ENCODE results near the gene BRD1.
"Not testable (repeated sequence)": the region's sequence is repeated elsewhere in the genome, so short reads cannot be mapped to it uniquely, and the experiment has no call there.

BRD1 gene

DNA sequence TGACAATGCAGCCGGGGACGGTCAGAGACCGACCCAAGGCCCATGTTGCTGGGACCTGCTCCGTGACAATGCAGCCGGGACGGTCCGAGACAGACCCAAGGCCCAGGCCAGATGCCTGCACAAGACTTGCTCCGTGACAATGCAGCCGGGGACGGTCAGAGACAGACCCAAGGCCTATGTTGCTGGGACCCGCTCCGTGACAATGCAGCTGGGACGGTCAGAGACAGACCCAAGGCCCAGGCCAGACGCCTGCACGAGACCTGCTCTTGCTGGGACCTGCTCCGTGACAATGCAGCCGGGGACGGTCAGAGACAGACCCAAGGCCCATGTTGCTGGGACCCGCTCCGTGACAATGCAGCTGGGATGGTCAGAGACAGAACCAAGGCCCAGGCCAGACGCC lies 45.8 kb downstream of the BRD1 start:
- not testable (repeated sequence) for DNase-seq

DNA sequence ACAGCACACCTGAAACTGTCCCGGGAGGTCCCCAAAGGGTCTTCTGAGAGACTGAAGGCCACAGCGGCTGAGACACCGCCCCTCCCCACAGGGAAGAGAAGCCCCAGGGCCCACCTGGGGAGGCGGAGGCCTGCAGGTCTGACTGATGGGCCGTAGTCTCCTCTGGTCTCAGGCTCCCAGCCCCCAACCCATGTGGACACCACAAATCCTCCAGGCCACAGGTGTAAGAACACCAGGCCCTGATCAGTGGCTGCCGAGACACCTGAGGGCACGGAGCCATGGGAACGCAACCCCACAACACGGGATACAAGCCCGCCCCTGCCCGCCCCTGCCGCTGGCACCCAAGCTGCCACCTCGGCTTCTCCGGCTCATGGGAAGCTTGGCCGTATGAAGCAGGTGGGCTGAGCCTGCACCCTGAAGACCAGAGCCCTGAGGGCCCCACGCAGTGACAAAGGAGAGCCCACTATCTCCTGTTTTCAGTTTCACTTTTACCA lies 46.3 kb downstream of the BRD1 start:
- no peak for DNase-seq

DNA sequence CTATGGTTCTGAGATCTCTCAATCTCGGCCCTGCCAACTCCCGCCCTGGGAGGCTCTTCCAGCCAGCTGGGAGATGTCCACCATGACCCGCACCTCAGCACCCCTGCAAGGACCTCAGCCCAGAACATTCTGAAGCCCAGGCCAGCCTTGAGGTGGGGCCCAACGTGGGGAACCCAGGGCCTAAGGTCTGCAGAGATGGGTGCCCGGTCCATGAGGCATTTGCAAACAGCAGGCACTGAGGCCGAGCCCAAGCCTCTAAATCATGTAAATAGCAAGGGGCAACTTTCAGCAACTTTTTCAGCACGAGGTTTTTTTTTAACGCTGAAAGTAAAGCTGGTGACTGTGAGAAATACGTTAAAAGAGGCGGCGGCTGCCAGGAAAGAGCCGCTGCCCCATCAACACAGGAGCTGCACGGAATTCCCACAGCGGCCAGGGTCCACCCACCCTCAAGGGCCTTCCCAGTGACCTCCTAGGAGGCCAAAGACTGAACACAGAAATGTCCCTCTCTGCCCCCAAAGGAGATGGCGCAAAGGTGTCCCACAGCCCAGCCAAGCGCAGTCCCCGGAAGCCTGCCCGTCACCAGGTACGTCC lies 46.9 kb downstream of the BRD1 start:
- no peak for DNase-seq

DNA sequence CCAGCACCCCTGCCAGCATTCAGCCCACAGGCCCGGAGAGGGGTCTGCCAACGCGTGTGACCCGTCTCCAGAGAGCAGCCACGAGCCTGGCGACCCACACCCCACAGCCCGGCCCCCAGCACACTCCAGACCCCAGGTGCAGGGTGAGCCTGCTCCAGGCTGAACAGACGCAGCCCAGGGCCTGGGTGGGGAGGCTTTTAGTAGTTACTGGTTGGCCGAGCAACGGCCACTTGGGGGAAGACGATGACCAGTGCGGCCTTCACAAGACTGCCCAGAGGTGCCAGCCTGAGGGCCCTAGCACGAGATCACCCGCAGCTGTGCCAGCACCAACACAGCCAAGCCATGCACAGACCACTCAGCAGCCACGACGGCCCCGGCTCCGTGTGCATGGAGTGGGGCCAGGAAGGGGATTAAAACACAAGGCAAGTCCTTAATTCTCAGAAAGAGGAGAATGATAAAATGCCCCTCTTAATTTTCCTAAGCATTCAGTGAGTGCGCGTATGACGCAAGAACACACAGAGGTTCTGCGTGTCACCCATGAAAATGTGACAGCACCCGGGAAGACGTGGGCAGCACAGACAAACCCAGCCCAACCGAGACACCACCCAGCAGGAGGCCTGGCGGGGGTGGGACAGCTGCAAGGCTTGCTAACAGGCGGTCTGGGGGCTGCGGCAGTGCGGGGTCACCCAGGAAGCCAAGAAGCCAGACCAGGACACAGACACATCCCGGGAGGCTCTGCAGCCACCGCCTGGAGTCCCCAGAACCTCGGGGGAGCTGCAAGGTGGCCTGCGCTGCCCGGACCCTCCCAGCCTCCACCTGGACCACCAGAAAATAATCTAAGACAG lies 47.6 kb downstream of the BRD1 start:
- DNase-seq: no peak

DNA sequence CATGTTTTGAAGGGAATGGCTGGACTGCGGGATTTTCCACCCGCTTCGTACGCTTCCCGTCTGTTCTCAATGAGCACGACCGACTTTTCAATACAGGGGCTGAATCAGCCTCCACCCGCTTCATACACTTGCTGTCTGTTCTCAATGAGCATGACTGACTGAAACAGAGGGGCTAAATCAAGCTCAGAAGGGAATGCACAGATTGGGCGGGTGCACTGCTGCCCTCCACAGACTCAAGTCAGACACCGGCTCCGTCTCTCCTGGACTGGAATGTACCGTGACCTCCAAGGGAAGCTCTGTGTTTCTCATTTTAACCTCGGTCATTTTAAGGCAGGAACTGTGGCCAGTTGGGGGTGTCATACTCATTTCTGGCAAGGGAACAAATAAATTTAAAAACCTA lies 48.5 kb downstream of the BRD1 start:
- no peak for DNase-seq

DNA sequence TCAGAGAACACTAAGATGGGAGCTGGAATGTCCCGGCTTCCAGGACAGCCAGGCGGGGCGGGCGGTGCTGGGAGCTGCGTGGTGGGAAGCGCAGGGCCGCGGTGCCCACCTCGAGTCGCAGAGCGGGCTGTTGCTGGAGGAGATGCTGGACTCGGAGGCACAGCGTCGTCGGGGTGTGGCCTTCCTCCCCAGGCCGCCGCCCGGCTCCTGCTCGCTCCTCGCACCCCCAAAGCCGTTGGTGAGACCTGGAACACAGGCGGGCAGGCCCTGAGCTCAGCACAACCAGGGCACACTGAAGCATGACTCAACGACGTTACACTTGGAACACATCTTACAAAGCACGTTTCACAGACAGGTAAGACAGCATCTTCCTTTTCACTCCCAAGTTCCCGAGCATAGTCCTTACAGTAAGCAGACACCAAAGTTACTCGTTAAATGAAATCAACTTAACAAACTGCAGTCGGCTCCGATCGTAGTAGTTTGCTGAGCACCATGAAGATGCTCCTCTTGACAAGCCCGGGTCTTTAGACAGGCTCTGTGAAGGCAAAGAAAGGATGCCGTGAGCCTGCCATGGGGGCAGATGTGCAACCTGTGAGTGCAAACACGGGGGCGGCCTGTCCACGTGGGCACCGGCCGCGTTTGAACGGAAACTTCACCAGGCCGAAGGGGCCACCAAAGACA lies 50.0 kb downstream of the BRD1 start:
- DNase-seq: no peak

DNA sequence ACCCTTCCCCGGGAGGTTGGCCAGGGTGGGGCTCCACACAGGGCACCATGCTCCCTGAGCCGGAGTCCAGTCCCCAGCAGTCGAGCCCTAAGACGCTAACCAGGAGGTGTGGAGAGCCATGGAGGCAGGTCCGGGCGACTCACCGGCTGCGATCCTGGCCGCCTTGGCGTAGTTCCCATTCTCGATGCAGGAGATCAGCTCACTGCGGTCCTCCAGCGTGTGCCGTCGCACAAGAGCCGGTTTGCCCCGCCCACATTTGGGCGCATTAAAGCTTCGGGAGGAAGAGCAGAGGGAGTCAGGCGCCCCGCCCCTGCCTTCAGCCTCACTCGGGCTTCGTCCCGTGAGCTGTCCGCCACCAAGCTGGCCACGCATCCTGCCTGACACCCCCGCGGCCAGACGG lies 50.8 kb downstream of the BRD1 start:
- no peak for DNase-seq

DNA sequence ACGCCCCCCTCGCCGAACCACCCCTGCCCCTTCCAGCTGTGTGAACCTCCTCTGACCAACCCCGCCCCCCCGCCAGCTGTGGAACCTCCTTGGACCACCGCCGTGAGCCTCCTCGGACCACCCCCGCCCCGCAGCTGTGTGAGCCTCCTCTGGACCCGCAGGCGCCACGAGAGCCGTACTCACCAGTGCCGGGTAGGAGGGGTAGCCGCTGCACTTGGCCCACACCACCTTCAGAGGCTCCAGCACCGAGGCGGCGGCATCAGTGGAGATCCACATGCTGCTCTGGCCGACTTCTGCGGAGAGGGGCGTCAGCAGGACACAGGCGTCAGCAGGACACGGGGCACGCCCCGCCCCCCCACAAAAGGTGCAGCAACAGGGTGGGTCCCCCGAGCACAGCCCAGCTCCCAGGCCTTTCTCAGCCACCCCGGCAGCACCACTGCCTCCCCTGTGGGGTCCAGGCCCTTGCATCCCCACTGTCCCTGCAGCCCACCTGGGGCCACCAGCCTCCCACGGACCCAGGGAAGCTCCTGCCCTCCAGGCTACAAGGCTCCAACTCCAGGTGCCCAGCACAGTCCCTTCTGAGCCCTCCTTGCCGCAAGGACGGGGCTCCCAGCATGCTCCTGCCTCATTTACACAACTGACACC lies 51.7 kb downstream of the BRD1 start:
- DNase-seq: no peak

DNA sequence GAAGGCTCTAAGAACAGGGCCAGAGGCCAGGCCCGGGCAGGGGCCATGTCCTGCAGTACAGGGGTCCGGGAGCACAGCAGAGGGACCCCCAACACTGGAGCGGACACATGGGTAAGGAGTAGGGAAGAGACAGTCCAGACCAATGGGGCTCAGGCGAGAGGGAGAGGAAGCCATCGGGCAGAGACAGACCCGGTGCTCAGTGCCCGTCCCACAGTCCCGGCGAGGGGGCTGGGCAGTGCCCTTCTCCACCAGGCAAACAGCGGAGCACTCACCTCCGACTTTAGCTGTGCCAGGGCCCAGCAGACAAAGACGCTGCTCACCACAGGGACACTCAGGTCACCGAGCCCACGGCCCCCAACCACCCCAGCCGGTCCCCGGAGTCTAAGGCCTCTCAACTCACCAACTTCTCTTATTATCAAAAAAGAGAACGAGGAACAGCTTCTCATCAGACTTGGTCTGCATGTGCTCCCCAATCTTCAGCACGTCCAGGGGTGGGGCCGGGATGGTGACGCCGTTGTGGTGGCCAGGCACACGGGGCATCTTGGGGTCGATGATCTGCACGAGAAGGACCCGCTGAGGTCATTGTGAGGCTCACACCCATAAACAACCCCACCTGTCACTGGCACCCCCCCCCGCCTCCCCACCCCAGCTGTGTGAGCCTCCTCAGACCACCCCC lies 52.3 kb downstream of the BRD1 start:
- DNase-seq: no peak

DNA sequence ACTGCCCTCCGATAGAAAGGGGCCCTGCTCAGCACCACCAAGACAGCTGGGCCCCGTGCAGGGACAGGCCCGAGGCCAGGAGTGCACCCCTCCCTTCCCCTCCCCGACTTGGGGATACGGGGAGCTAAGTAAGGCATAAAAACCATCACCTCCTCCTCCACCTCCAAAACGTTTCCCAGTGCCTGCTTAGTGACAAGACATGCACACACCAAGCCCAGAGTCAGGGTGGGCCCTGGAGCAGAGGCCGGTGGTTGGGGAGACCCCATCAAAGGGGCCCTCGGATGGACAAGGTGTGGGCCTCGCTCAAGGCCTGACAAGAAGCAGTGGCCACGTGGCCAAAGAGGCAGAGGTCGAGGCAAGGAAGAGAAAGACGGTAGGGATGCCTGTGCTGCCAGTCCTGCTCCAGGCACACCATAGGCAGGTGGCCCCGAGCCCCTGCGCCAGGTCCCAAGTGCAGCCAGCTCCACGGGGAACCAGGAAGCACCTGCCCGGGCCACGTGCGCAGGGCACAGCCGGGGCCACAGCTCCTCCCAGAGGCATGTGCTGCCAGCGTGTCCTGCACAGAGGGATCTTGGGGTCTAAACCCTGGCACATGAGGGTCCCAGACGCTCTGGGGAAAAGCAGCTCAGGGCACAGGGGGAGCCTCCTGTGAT lies 53.0 kb downstream of the BRD1 start:
- DNase-seq: no peak

DNA sequence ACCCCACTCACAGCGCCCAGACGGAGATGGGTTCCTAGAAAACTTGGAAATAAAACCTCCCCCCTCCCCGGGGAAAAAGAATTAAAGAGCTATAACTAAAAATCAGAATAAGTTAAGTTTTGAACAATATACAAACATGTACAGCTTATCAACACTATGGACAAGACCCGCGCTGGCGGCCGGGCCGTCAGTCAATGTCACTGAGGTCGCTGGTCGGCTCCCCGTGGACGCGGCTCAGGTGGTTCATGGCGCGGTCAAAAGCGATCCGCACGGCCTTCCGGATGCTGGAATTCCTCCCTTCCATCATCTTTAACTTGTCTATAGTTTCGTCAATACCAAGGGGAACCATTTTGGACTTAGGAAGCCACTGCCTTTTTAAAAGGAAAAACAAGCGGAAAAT lies 53.6 kb downstream of the BRD1 start:
- DNase-seq: no peak

DNA sequence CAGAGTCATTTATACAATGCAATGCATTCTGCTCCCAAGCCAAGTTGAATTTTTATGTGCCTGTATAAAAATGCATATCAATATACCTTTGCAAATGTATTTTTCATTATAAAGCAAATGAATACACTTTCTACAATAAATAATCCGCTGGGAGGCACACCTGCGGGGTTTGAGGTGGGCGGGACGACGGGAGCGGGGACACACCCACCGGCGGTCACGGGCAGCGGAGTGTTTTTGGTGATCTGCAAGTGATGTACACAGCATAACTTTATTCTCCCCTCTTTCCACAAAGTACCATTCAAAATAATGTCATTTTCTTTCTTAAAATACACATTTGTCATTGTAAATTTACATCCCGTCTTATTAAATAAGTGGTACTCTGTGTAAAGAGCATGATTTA lies 54.1 kb downstream of the BRD1 start:
- no peak for DNase-seq

DNA sequence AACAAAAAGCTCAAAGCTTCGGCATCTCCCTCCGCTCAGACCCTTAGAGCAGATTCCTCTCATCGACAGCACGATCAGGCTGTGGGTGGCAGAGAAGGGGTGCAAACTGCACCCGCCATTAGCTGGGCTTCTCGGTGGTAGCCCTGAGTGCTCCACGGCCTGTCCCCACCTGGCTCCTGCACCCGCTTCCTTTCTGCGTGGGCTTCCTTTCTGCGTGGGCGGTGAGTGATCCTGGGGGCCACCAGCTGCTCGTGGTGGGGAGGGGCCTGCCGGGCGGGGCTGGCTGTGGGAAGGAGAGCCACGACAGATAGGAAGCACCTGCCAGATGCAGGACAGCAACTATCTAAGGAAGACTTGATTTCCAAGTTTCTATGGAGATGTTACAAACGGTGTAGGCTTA lies 55.0 kb downstream of the BRD1 start:
- DNase-seq: no peak

DNA sequence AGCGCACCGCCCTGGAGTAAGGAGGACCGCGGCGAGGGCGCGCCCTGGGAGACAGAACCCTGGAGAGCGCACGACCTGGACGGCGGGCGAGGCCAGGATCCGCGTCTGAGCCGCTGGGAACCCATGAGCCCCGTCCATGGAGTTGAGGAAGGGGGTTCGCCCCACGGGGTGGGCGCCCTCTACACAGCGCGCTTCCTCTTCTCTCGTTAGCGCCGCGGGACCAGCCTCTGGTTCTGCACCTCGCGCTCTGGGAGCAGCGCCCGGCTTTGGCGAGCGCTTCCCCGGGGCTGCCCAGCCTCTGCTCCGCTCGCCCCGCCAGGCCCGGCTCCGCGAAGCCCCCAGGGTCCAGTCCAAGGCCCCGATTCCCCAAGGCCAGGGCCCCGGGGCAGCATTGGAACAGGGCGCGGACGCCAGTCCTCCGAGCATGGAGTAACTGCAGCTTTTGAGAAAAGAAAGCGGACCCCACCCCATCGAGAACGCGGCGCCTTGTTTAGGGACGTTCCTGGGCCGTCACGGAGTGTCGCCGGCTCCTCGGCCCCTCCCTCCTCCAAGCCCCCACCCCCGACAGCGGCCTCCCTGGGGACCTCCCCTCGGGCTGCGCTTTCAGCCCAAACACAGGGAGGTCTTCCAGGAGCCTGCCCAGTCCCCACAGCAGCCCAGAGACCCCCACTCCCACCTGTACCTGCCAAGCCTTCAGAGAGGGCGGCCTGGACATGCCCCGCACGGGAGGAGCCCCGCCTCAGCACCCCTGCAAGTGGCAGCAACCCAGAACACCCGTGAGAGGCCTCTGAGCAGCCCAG lies 56.2 kb downstream of the BRD1 start:
- DNase-seq: no peak

DNA sequence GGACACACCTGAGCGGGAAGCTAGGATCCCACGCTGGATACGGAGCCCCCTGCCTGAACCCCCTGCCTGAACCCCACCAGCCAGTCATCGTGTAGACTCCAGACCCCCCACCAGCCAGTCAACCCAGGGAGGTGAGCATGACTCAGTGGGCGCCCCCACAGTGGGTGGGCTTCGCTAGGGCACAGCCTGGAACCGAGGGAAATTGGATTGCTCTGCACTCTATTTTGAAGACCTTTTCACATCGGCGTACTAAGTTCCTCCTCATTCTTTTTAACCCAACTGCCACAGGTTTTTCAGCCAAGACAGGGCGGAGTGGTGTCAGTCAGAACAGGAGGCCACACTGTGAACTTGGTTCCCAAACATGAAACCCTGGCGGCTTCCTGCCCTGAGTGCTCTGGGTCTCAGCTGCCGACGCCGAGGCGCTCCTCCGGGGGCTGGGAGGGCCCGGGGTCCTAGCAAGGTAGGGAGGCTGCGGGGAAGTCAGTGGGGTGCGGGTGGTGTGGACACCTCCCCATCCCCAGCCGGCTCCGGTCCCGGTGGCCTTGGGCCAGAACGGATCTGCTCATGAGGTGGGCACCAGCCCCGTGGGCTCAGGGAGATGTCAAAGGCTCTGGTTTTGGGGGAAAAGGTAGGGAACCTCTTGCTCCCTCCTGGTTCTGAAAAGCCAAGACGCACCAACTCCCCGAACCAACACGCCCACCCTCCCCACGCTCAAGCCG lies 57.0 kb downstream of the BRD1 start:
- DNase-seq: no peak

DNA sequence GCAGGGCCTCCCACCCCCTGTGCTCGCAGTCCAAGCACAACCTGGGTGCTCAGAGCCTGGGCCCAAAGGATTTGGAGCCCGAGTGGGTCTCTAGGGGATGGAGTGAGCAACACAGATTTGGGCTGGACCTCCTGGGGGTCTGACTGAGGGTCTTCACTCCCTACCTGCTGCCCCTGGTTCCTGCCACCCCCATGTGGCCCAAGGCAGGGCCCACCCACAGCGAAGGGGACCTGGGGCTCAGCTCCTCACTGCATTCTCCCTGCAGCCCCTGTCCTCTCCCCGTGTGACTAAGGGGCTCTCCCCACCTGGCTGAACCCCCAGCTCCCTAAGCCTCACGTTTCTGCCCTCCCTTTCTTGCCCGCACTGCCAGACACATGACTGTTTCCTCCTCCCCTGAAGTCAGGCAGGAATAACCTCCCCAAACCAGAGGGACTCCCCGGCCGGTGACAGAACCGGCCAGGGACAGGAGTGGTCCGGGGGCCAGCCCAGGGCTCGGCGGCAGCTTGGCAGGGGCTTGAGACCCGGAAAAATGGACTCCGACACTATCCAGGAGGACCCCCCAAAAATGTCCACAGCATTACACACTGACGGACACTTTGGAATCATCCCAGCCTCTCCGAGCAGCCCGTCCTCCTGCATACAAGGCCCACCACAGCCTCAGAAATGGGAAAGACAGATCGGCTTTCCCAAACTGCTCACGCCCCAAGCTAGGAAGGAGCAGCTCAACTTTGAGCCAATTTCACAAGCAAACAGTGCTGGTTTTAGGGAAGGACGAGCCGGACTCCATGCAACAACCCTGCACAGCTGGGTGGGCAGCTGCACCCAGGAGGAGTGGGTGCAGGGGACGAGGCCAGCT lies 57.8 kb downstream of the BRD1 start:
- DNase-seq: no peak

DNA sequence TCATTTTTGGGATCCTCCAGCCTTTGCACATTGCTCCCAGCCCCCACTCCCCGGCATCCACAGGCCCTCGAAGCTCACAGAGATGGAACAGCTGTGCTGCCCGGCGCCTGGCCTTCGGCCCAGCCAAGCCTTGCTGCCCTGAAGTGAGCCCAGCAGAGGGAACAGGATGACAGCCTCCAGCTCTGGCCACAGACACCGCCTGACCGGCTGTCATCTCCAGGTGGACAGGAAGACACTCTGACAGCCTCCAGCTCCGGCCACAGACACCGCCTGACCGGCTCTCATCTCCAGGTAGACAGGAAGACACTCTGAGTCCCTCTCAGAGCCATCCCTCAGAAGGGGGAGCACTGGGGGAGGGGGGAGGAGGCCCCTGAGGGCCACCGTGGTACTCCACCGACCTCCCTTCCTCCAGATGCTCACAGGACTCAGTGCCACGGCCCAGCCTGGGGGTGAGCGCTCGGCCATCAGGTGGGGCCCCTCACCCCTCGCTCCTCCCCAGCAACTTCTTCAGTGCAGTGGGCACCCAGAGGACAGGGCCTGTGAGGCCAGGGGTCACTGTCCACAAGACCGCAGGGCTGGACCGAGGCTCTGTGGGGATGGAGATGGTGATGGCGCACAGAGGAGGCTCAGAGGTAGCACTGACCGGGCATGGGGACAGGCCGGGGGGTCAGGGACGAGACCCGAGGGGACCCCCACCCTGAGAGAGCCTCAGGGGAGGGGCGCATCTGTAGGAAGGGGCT lies 58.6 kb downstream of the BRD1 start:
- no peak for DNase-seq

DNA sequence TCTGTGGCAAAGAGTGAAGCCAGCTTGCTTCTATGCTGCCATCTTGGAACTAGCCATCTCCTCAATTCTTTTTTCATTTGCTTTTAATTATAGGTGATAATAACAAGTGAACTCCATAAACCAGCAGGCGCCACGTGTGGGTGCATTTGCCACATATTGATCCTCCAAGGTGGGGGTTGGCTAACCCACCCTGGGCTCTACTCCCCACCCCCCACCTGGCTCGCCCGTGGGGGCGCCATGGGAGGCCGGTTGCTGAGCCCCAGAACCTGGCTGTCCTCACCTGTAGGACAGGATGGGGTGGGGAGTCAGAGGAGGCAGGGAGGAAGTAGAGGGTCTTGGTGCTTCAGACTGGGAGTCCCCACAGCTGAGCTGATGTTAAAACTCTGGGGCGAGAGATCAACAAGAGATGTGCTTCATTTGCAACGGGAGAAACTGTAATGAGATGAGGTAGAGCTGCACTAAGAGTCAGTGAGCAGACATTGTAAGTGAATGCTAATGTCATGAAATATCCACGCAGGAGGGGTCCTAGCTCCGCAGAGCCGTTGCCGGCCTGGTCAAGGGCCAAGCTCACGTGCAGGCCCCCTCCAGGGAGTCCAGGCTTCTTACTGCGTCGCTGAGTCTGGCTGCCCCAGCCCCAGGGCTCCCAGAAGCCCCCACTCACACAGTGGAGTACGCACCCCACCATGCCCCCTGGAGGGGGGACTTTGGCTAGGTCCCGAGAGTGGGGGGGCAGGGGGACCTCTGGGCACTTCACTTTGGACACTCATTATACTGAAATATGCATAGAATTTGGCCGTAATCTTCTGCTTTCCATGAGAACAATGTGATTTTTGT lies 59.4 kb downstream of the BRD1 start:
- DNase-seq: no peak

All from NCI-H187 treated with DMSO at 0.1 percent for 48 hours (cell line).